GM23338 (cell line): Measurements from ENCODE around the gene MPPED1. TPM values are rescaled to one million over a fixed set of nuclear protein-coding genes. Genes with fewer than 3 reads are reported as not detected.

ENCODE experiments used
- ATAC-seq: fragments of 200-7000 bp; cut with Tn5 transposase; 3 replicates; pipeline ENCODE4 v1.9.1; 2020
- DNase-seq: peaks from one replicate; pipeline ENCODE4 v3.0.0-alpha.2; 2015; ENCODE audit warnings: low spot score
- H2AFZ ChIP-seq: fragments of 200-600 bp; sonication (generic); 2 replicates; pipeline ENCODE4 v1.8.0; 2016; ENCODE audit warnings: antibody characterized with exemption, mild to moderate bottlenecking, moderate library complexity
- H3F3A ChIP-seq: fragments of 200-600 bp; sonication (generic); replicated peaks from 2 replicates; pipeline ENCODE4 v1.8.0; 2017; ENCODE audit warnings: antibody characterized with exemption, mixed run types, low read depth
- H3K27ac ChIP-seq: fragments of 200-600 bp; sonication (generic); 2 replicates; pipeline ENCODE4 v1.6.1; 2016; ENCODE audit warnings: low read depth
- H3K27me3 ChIP-seq: fragments of 200-600 bp; sonication (generic); 2 replicates; pipeline ENCODE4 v1.8.0; 2016; ENCODE audit warnings: mild to moderate bottlenecking, mixed run types, moderate library complexity; ENCODE audit not compliant: insufficient read depth
- H3K36me3 ChIP-seq: fragments of 200-600 bp; sonication (generic); 2 replicates; pipeline ENCODE4 v1.8.0; 2016; ENCODE audit warnings: mild to moderate bottlenecking; ENCODE audit not compliant: insufficient read depth
- H3K4me1 ChIP-seq: fragments of 200-600 bp; sonication (generic); 2 replicates; pipeline ENCODE4 v1.8.0; 2016; ENCODE audit warnings: mild to moderate bottlenecking, moderate library complexity; ENCODE audit not compliant: insufficient read depth
- H3K4me2 ChIP-seq: fragments of 200-600 bp; sonication (generic); 2 replicates; pipeline ENCODE4 v1.7.1; 2017; ENCODE audit warnings: mixed run types
- H3K4me3 ChIP-seq: fragments of 200-600 bp; sonication (generic); 2 replicates; pipeline ENCODE4 v1.6.1; 2016; ENCODE audit warnings: mixed run types
- H3K79me2 ChIP-seq: fragments of 200-600 bp; sonication (generic); replicated peaks from 2 replicates; pipeline ENCODE4 v1.8.0; 2017; ENCODE audit warnings: mild to moderate bottlenecking; ENCODE audit not compliant: insufficient read depth
- H3K9me2 ChIP-seq: fragments of 200-600 bp; sonication (generic); 2 replicates; pipeline ENCODE4 v1.8.0; 2017; ENCODE audit not compliant: insufficient read depth
- H4K20me1 ChIP-seq: fragments of 200-600 bp; sonication (generic); replicated peaks from 2 replicates; pipeline ENCODE4 v1.8.0; 2017; ENCODE audit warnings: mild to moderate bottlenecking; ENCODE audit not compliant: insufficient read depth
- H3K27ac Mint-ChIP-seq: 2 replicates; pipeline ENCODE4 v1.8.0; 2020; ENCODE audit warnings: inconsistent platforms, mild to moderate bottlenecking, moderate library complexity, mixed read lengths
- H3K27me3 Mint-ChIP-seq: 3 replicates; pipeline ENCODE4 v1.8.0; 2022; ENCODE audit warnings: low read depth, mild to moderate bottlenecking, moderate library complexity, mixed read lengths, inconsistent platforms; ENCODE audit not compliant: insufficient read depth, poor library complexity
- H3K36me3 Mint-ChIP-seq: 3 replicates; pipeline ENCODE4 v1.8.0; 2021; ENCODE audit warnings: low read depth, mild to moderate bottlenecking, inconsistent platforms, moderate library complexity, mixed read lengths
- H3K4me1 Mint-ChIP-seq: 3 replicates; pipeline ENCODE4 v1.8.0; 2020; ENCODE audit warnings: mild to moderate bottlenecking, inconsistent platforms, mixed read lengths
- H3K4me3 Mint-ChIP-seq: 3 replicates; pipeline ENCODE4 v1.8.0; 2021; ENCODE audit warnings: moderate library complexity, mild to moderate bottlenecking, inconsistent platforms, mixed read lengths
- H3K9me3 Mint-ChIP-seq: 3 replicates; pipeline ENCODE4 v1.8.0; 2020; ENCODE audit warnings: moderate library complexity, mild to moderate bottlenecking, inconsistent platforms, mixed read lengths
- CREB1 ChIP-seq: fragments of 250-450 bp; sonication (Bioruptor Pico); IDR thresholded peaks from 2 replicates; pipeline ENCODE4 v1.5.0; 2020; ENCODE audit warnings: low read depth, mild to moderate bottlenecking, moderate library complexity
- EZH2 ChIP-seq: fragments of 200-600 bp; sonication (generic); IDR thresholded peaks from one replicate; pipeline ENCODE4 v1.8.0; 2017; ENCODE audit warnings: antibody characterized with exemption, mild to moderate bottlenecking, low read depth; ENCODE audit not compliant: unreplicated experiment
- NANOG ChIP-seq: IDR thresholded peaks from 2 replicates; pipeline ENCODE4 v1.6.1; 2016; ENCODE audit warnings: antibody characterized with exemption, borderline replicate concordance
- POLR2AphosphoS5 ChIP-seq: IDR thresholded peaks from 2 replicates; pipeline ENCODE4 v1.6.1; 2016; ENCODE audit warnings: antibody characterized with exemption, low read depth
- STAT1 ChIP-seq: IDR thresholded peaks from one replicate; pipeline ENCODE4 v1.6.1; 2016; ENCODE audit warnings: antibody characterized with exemption; ENCODE audit not compliant: unreplicated experiment
- ZNF331 ChIP-seq: fragments of 250-450 bp; sonication (Bioruptor Pico); IDR thresholded peaks from 2 replicates; pipeline ENCODE4 v1.5.0; 2020; ENCODE audit warnings: low read depth, mild to moderate bottlenecking, moderate library complexity
- polyA plus RNA-seq: library from polyadenylated mRNA; unstranded; fragments of >200 nt; fragmentation: Nextera tagmentation; extraction: Ambion mirVana; gene quantifications from 2 replicates; pipeline ENCODE4 v1.2.1, GENCODE V29; 2016
- total RNA-seq: library from RNA; depleted of rRNA; stranded (reverse); fragments of >200 nt; shearing (Covaris generic); gene quantifications from 2 replicates; pipeline ENCODE4 v1.2.3, GENCODE V29; 2014
- TF ChIP-seq, protein P1 (sequence below): IDR thresholded peaks from 2 replicates; pipeline ENCODE4 v1.6.1; 2016; ENCODE audit warnings: antibody characterized with exemption
- TF ChIP-seq, protein P2 (sequence below): IDR thresholded peaks from one replicate; pipeline ENCODE4 v1.6.1; 2018; ENCODE audit warnings: antibody characterized with exemption; ENCODE audit not compliant: unreplicated experiment
- TF ChIP-seq, protein P3 (sequence below), 2 experiments: fragments of 200-600 bp in 1 of 2; sonication (generic) in 1 of 2; conservative IDR thresholded peaks; 2 replicates each; pipeline versions ENCODE4 v1.5.1 to v1.6.1; 2016 to 2017; ENCODE audit warnings: antibody characterized with exemption in 2 of 2, low read depth in 2 of 2, mild to moderate bottlenecking in 2 of 2, moderate library complexity in 1 of 2

MPPED1 gene
- total and polyA plus RNA-seq, 2 experiments from 2014 or later: 0.56 TPM; not detected in 1

DNA sequence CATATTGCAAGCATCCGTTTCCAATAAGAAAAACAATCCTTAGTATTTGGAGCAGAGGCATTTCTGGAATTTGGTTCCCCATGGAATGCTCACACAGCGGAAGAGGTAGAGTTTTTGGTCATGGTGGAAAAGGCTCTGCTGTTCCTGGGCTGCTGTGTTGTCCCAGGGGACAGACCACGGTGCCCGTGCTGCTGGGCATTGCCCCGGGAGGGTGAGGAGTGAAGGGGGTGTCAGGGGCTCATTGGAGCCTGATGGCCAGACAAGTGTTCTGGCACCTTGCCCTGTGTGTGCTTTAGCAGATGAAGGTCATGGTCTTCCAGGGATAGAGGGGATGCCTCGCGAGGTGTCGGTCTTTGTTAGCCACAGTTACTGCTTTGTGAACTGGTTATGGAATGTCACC is 61.2 kb downstream of the MPPED1 start:
- Histone ChIP-seq H3K4me1 (no peaks in the 10 kb centered on the region), H3K4me2 (no peak overlapping the region), H3K27me3 (no peaks in the 10 kb centered on the region), H2AFZ (no peak overlapping the region), H3K27ac (no peak overlapping the region), H3F3A (no peaks in the 10 kb centered on the region), H3K4me3 (no peak overlapping the region), H3K79me2 (no peaks in the 10 kb centered on the region), H4K20me1 (no peaks in the 10 kb centered on the region), H3K9me2 (no peaks in the 10 kb centered on the region), H3K36me3 (no peaks in the 10 kb centered on the region)
- TF ChIP-seq, protein P1, sequence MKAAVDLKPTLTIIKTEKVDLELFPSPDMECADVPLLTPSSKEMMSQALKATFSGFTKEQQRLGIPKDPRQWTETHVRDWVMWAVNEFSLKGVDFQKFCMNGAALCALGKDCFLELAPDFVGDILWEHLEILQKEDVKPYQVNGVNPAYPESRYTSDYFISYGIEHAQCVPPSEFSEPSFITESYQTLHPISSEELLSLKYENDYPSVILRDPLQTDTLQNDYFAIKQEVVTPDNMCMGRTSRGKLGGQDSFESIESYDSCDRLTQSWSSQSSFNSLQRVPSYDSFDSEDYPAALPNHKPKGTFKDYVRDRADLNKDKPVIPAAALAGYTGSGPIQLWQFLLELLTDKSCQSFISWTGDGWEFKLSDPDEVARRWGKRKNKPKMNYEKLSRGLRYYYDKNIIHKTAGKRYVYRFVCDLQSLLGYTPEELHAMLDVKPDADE: no peak
- TF ChIP-seq CREB1 (CRISPR knock-in tag) (no peak), POLR2AphosphoS5 (no peak), EZH2 (no peak)
- TF ChIP-seq, protein P2, sequence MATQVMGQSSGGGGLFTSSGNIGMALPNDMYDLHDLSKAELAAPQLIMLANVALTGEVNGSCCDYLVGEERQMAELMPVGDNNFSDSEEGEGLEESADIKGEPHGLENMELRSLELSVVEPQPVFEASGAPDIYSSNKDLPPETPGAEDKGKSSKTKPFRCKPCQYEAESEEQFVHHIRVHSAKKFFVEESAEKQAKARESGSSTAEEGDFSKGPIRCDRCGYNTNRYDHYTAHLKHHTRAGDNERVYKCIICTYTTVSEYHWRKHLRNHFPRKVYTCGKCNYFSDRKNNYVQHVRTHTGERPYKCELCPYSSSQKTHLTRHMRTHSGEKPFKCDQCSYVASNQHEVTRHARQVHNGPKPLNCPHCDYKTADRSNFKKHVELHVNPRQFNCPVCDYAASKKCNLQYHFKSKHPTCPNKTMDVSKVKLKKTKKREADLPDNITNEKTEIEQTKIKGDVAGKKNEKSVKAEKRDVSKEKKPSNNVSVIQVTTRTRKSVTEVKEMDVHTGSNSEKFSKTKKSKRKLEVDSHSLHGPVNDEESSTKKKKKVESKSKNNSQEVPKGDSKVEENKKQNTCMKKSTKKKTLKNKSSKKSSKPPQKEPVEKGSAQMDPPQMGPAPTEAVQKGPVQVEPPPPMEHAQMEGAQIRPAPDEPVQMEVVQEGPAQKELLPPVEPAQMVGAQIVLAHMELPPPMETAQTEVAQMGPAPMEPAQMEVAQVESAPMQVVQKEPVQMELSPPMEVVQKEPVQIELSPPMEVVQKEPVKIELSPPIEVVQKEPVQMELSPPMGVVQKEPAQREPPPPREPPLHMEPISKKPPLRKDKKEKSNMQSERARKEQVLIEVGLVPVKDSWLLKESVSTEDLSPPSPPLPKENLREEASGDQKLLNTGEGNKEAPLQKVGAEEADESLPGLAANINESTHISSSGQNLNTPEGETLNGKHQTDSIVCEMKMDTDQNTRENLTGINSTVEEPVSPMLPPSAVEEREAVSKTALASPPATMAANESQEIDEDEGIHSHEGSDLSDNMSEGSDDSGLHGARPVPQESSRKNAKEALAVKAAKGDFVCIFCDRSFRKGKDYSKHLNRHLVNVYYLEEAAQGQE: no peak
- TF ChIP-seq, protein P3, sequence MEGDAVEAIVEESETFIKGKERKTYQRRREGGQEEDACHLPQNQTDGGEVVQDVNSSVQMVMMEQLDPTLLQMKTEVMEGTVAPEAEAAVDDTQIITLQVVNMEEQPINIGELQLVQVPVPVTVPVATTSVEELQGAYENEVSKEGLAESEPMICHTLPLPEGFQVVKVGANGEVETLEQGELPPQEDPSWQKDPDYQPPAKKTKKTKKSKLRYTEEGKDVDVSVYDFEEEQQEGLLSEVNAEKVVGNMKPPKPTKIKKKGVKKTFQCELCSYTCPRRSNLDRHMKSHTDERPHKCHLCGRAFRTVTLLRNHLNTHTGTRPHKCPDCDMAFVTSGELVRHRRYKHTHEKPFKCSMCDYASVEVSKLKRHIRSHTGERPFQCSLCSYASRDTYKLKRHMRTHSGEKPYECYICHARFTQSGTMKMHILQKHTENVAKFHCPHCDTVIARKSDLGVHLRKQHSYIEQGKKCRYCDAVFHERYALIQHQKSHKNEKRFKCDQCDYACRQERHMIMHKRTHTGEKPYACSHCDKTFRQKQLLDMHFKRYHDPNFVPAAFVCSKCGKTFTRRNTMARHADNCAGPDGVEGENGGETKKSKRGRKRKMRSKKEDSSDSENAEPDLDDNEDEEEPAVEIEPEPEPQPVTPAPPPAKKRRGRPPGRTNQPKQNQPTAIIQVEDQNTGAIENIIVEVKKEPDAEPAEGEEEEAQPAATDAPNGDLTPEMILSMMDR (conservative IDR thresholded peaks at IDR 0.05; ENCODE audit: low read depth in 2 of 2): no peak
- DNase-seq (no peak), ATAC-seq (no peak)
- Mint-ChIP-seq H3K36me3 (no peaks in the 10 kb centered on the region), H3K27ac (no peak overlapping the region), H3K4me1 (no peaks in the 10 kb centered on the region), H3K4me3 (no peak overlapping the region), H3K27me3 (peaks cover 5% of the 10 kb centered on the region), H3K9me3 (no peaks in the 10 kb centered on the region)

DNA sequence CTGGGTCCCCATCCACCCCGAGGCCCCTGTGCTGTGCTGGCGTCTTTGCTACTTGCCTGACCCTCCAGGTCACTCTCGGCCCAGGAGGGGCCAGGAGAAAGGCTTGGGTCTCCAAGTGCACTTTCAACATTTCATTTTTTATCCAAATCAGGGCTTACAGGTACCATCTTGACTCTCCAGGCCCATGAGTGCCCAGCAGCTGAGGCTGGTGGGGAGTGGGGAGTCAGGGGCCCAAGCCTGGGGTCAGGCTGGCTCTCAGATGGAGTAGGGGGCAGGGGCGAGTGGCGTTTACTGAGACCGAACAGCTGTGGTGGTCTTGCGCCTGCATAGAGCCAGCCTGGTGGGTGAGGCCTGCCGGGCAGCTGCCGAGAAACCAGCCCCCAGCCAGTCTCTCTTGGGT is 61.6 kb downstream of the MPPED1 start:
- Histone ChIP-seq H3K36me3 (no peaks in the 10 kb centered on the region), H4K20me1 (no peaks in the 10 kb centered on the region), H3K4me1 (no peaks in the 10 kb centered on the region), H2AFZ (no peak overlapping the region), H3K4me2 (no peak overlapping the region), H3K4me3 (no peak overlapping the region), H3K79me2 (no peaks in the 10 kb centered on the region), H3K27me3 (no peaks in the 10 kb centered on the region), H3F3A (no peaks in the 10 kb centered on the region), H3K9me2 (no peaks in the 10 kb centered on the region), H3K27ac (no peak overlapping the region)
- TF ChIP-seq ZNF331: no peak
- TF ChIP-seq, protein P1: no peak
- TF ChIP-seq CREB1 (CRISPR knock-in tag): no peak
- TF ChIP-seq POLR2AphosphoS5: no peak
- TF ChIP-seq NANOG: no peak
- no peak for TF ChIP-seq STAT1
- H3K27me3 Mint-ChIP-seq: peaks cover 5% of the 10 kb centered on the region
- H3K9me3 Mint-ChIP-seq: no peaks in the 10 kb centered on the region
- H3K27ac Mint-ChIP-seq: no peak overlapping the region
- DNase-seq (no peak), ATAC-seq (no peak)
- H3K36me3 Mint-ChIP-seq: no peaks in the 10 kb centered on the region
- no peaks in the 10 kb centered on the region for H3K4me1 Mint-ChIP-seq
- no peak overlapping the region for H3K4me3 Mint-ChIP-seq
